Measurements from ENCODE around the gene CCDC197.

Gene CCDC197

DNA sequence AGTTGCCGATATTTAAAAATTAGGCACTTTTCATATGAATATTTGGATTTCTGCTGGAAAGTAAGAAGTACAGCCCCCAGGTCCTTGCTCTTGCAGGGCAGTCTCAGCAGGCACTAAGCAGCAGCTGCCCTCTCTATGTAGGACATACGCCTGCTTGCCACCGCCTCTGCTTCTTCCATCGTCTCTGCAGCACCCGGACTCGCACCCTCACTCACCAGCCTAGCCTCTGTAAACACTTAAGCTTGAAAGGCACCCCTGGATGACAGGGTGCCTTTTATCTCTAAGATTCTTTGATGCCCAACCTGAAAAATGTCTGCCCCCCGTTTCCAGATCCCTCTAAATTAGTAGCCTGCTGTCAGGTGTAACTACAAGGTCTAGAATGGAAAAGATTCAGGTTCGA is 48.0 kb downstream of the CCDC197 start:
- no peak for DNase-seq

DNA sequence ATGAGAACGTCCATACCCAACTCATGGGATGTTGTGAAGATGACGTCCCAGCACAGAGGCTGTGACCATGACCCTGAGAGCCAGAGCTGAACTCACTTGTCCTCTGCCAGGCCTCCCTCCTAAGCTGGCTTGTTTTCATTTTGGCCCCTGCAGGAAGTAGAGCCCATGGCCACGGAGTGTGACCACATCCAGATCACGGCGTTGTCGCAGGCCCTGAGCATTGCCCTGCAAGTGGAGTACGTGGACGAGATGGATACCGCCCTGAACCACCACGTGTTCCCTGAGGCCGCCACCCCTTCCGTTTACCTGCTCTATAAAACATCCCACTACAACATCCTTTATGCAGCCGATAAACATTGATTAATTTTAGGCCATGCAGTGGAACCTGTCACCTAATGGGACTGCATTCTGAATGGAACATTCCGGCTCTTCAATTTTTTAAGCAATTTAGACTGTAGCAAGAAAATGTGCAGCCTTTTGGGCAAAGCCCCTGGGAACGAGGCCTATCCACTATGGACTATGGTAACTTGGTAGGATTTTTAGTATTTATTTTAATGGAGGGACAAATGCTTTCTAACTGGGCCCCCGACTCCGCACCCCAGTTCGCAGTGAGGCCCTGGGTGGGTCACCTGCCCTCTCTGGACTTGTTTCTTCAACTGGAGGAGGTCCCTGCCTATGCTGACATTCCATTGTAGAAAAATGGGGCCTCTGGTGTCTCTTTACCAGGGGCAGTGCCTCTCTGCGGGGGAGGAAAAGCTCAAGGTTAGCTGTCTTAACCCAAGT is 48.7 kb downstream of the CCDC197 start:
- DNase-seq = no peak

DNA sequence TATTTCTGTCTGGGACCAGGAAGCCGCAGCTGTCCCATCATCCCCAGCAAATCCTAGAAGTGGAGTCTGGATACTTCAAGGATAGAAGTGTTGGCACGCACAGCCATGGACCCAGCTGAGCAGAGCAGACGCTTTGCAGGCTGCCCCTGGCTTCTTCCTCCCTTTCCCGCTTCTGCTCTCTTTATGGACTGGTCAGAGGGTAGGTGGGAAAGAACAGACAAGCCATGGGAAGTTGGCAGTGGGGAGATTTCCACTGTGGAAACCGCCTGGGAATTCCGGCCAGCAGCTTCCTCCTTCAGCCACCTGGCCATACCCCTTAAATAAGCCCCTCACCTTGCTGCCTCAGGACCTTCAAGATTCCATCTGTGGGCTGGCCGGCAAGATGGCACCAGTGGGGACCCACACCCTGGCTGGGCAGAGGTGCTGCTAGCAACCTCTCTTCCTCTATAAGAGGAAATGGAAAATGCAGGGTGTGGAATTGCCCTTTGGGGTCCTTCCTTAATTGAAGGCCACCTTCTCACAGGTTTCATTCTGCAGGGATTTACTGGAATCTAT is 49.7 kb downstream of the CCDC197 start:
- DNase-seq = no peak

DNA sequence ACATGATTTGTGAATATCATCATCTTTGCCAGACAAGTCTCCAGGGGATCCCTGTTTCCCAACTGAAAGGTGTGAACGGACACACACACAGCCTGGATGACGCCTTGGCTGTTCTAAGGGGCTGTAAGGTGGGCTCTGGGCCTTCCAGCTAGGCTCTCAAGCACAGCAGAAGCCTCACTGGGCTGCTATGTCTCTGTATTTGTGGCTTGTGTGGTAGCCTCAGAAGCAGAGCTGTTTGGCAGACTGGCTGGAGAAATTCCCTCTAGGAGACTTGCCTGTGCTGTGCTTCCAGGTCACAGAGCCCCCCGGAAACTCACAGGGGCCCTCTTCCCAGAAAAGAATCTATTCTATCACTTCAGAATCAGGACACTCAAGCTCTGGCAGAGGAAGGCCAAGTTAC is 50.5 kb downstream of the CCDC197 start:
- no peak for DNase-seq

DNA sequence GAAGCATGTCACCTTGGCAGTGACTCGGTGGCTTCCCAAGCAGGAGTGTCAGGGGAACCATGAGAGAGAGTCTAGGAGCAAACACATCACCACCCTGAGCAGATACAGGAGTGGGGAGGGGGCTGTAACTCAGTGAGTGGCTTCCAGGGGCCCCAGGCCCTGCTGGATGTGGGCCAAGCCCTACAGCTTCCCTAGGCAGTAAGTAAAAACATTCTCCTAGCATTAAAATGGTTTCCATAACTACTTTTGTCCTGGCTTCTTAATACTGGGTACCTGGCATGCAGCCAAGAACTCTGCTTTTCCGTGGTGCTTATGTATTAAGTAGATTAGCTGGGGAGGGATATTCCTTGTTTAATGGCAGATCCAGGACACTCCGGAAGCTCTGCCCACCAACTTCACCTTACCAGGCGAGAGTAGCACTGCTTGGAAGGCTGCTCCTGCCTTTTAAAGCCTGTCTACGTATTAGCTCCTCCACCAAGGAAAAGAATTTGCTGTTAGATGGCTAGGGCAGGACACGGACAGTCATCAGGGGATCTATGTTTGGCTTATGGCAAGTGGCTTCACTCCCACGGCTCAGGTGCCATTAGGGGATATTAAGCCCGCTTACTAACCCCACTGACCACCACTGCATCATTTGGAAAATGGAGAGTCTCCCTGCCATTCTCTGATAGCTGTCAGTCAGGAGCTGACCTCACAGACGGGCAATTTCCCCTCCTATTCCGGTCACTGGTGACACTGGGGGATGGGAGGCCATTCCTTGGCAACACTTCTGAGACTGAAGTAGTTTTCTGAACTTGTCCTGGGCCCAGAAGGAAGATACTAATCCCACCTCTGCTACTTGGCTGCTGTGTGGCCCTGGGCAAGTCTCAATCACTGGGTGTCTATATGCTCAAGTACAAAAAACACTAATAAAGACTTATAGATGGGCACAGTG is 51.9 kb downstream of the CCDC197 start:
- DNase-seq = no peak

DNA sequence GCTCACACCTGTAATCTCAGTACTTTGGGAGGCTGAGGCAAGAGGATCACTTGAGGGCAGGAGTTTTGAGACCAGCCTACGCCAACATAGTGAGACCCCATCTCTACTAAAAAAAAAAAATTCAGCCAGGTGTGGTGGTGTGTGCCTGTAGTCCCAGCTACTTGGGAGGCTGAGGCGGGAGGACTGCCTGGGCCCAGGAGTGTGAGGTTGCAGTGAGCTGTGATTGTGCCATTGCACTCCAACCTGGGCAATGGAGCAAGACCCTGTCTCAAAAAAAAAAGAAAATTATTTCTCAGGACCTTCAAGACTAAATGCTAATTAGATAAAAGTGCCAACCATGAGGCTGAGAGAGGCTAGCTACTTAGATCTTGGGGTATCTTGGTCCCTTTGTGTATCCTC is 52.5 kb downstream of the CCDC197 start:
- DNase-seq = no peak

DNA sequence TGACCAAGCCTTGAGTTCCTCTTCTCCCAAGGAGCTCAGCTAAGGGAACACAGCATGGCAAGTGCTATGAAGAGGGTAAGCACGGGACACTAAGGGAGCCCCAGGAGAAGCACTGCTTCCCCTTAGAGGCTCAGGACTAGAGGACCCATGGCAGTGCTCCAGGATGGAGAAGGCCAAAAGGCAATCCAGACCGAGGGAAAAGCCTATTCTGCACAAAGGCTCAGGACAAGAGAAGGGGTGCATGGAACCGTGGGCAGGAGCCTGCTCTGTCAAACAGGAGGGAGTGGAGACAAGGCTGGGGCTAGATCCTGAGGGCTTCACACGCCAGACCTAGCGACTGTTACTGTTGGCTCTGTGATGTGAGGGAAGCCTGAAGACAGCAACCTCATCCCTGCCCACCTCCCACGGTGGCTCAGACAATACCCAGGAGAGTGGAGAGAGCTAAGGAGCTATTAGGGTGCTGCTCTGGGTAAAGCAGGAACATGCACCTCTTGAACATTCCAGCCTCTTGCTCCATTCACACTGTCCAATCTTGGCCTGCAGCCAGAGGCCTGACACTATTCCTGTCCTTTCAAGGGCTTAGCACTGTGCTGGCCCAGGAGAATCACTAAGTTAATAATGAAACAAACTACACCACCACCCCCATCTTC is 53.3 kb downstream of the CCDC197 start:
- DNase-seq = no peak

DNA sequence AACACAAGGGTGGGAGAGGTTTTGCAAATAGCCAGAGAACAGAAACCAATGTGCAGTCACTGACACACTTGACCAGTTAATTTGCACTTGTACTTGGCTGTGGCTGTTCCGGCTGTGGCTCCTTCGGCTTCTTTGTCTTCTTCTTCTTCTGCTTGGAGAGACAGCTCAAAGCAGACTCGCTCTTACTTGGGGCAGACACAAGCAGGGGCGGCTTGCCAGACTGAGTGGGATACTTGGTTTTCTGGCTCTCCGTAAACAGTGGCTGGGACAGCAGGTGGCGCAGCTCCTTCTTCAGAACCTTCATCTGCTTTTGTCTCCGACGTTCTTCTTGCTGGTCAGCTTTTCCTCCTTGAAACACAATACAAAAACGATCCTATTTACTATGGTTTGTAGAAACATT is 54.0 kb downstream of the CCDC197 start:
- DNase-seq = no peak

DNA sequence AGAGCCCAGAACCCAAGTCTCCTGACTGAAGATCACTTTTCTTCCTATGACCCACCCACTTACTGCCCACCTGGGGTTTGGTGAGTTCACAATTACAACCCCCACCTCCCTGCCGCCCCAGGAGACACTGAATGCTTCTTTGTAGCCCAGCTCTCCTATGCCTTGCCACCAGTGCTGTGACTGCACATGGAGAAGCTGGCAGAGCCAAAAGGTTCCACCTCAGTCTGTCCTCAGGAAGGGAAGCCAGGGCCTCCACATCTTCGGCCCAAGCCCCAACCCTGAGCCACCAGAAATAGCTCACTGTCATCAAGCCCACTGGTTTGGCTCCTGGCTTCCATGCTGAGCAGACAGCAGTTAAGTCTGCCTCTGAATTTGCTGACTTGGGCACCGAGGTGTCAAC is 54.7 kb downstream of the CCDC197 start:
- no peak for DNase-seq

DNA sequence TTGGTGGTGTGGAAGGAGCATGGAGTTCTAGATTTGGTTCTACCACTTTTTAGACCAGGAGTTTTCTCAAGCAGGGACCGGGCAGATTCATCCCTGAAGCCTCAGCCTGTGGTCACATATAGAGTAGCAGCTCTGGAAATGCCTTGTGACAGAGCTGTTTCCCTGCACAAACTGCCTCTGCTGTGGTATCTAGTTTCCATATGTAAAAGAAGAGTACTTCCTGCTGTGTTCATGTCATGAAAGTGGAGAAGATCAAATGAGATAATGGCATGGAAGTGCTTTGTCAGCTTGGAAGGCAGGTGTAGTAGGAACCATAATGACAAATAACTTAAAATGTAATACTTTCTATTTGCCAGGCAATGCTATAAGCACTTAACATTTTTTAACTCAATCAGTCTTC is 55.1 kb downstream of the CCDC197 start:
- no peak for DNase-seq

DNA sequence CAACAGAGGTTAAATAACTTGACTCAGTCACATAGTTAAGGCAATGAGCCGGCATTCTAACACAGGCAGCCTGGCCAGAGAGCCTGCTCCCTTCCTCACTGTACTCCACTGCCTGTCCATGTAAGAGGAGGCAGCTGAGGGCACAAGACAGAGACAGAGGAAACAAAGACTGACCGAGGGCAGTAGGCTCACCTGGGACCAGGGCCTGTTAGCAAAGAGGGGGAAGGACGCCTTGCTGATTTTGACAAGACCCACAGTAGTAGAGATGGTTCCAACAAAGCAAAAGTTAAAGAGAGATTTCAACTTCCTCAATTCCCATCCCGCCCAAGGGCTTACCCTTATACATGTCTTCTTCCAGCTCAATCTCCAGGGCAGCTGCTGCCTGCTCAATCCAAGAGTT is 55.6 kb downstream of the CCDC197 start:
- DNase-seq = no peak

DNA sequence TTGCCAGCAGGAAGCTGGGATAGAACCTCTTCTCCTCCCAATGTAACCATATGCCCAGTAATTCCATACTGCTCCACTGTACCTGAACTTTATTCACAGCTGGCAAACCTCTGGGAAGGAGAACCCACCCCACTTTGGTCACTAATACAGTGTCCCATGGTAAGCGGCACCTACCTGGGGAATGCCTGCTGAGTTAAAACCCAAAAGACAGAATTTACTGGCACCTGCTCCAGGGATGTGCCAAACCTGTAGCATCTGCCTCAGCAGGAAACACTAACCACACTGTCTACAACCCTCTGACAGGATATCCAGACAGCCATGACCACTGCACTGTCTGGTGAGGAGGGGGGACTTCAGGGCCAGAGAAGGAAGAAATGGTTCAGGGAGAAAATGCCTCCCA is 57.3 kb downstream of the CCDC197 start:
- DNase-seq = no peak

DNA sequence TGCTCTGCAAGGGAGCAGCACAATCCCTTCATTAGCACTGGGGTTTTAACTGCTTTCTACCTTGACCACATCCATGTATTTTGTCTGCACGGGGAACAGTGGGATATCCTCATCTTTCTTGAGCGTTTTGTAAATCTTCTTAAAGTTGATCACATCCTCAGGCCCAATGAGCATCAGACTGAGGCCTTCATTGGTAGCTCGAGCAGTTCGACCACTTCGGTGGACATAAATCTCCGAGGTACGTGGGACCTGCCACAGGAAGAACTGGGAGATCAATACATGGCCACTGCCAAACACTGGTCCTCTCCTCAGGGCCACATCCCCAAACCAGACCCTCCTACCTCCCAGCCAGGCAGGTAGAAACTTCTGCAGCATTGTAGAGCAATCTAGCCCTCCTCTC is 57.8 kb downstream of the CCDC197 start:
- DNase-seq = no peak

DNA sequence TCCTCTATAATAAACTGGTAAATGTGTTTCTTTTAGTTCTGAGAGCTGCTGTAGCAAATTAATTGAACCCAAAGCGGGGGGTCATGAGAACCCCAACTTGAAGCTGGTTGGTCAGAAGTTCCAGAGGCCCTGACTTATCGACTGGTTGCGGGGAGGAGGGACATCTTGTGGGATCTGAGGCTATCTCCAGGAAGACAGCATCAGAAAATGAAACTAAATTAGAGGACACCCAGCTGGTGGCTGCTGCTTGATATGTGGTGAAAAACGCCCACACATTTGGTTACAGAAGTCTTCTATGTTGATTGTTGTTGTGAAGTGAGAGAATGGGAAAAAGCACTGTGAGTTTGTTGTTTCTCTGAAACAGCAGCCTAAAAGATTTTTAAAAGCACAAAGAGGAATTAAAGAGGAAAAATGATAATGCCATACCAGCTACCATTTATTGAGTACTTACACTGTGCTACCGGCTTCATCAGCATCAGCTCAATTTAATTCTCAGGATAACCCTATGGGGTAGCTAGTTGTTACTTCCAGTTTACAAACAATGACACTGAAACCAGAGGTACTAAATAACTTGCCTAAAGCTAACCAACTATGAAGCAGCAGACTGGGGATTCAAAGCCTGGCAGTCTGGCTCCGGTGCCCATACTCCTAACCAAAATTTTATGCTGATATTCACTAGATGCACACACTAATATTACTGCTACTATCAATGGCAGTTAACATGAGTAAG is 59.6 kb downstream of the CCDC197 start:
- DNase-seq = peak; percentile 36

DNA sequence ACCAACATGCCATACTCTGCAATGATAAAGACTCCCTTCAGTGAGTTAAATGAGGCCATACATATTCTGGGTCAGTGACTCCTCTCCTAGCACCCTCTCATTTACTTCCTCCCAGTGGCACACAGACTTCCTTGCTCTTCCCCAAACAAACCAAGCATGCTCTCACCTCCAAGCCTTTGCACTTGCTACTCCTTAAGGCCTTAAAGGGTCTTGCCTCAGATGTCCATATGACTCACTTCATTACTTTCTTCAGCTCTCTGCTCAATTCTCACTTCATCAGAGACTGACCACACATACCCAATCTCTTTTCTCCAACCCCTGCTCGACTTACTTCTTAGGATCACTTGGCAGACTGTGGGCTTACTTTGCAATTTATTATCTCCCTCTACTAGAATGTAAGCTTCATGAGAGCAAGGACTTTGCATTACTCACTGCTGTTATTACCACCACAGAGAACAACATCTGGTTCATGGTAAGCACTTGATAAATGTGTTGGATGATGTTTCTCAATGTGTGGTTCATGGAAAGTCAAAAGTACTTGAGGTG is 61.1 kb downstream of the CCDC197 start:
- no peak for DNase-seq
